DOHH2 (cell line): ENCODE results near the gene NCAM2.

Experiments
- H3F3A ChIP-seq: fragments of 200-600 bp; sonication (generic), shearing (Covaris generic); 2 replicates; pipeline ENCODE4 v1.6.0; 2016; ENCODE audit warnings: antibody characterized with exemption, mild to moderate bottlenecking; ENCODE audit not compliant: control insufficient read depth, insufficient read depth
- H3K27ac ChIP-seq: fragments of 200-600 bp; sonication (generic); 2 replicates; pipeline ENCODE4 v1.5.1; 2014; ENCODE audit warnings: low read depth, mild to moderate bottlenecking, low read length, moderate library complexity
- H3K27me3 ChIP-seq: fragments of 200-600 bp; sonication (generic); 2 replicates; pipeline ENCODE4 v1.6.1; 2014; ENCODE audit warnings: mild to moderate bottlenecking, low read length, mixed read lengths; ENCODE audit not compliant: control insufficient read depth
- H3K36me3 ChIP-seq: fragments of 200-600 bp; sonication (generic); 2 replicates; pipeline ENCODE4 v1.6.1; 2014; ENCODE audit warnings: mild to moderate bottlenecking, low read length, moderate library complexity, mixed read lengths; ENCODE audit not compliant: control insufficient read depth
- H3K4me1 ChIP-seq: fragments of 200-600 bp; sonication (generic); 2 replicates; pipeline ENCODE4 v1.6.1; 2014; ENCODE audit warnings: mild to moderate bottlenecking, low read length, mixed read lengths; ENCODE audit not compliant: control insufficient read depth
- H3K4me2 ChIP-seq: fragments of 200-600 bp; sonication (generic); 2 replicates; pipeline ENCODE4 v1.6.0; 2014; ENCODE audit warnings: mild to moderate bottlenecking, low read length, moderate library complexity
- H3K4me3 ChIP-seq: fragments of 200-600 bp; sonication (generic); 2 replicates; pipeline ENCODE4 v1.5.1; 2014; ENCODE audit warnings: mild to moderate bottlenecking, low read length, mixed read lengths
- H3K79me2 ChIP-seq: fragments of 200-600 bp; sonication (generic); 2 replicates; pipeline ENCODE4 v1.6.1; 2014; ENCODE audit warnings: mild to moderate bottlenecking, low read length, mixed read lengths; ENCODE audit not compliant: control insufficient read depth
- H3K9me2 ChIP-seq: fragments of 200-600 bp; sonication (generic); replicated peaks from 2 replicates; pipeline ENCODE4 v1.6.1; 2014; ENCODE audit warnings: mild to moderate bottlenecking, low read length, mixed read lengths; ENCODE audit not compliant: control insufficient read depth
- H3K9me3 ChIP-seq: fragments of 200-600 bp; sonication (generic); 2 replicates; pipeline ENCODE4 v1.6.1; 2014; ENCODE audit warnings: antibody characterized with exemption, low read length, mixed read lengths; ENCODE audit not compliant: control insufficient read depth, insufficient read depth
- H4K20me1 ChIP-seq: fragments of 200-600 bp; sonication (generic); 2 replicates; pipeline ENCODE4 v1.6.0; 2014; ENCODE audit warnings: low read depth, mild to moderate bottlenecking, antibody characterized with exemption, low read length, moderate library complexity; ENCODE audit not compliant: control insufficient read depth, insufficient read depth
- EZH2phosphoT487 ChIP-seq: fragments of 200-600 bp; sonication (generic); IDR thresholded peaks from 2 replicates; pipeline ENCODE4 v1.6.1; 2017; ENCODE audit warnings: borderline replicate concordance, mild to moderate bottlenecking, antibody characterized with exemption, low read length, moderate library complexity, mixed read lengths
- TF ChIP-seq, protein P1 (sequence below): fragments of 200-600 bp; sonication (generic); IDR thresholded peaks from one replicate; pipeline ENCODE4 v1.5.1; 2014; ENCODE audit warnings: antibody characterized with exemption, mild to moderate bottlenecking, low read depth, low read length; ENCODE audit not compliant: poor library complexity, severe bottlenecking

Gene NCAM2

DNA sequence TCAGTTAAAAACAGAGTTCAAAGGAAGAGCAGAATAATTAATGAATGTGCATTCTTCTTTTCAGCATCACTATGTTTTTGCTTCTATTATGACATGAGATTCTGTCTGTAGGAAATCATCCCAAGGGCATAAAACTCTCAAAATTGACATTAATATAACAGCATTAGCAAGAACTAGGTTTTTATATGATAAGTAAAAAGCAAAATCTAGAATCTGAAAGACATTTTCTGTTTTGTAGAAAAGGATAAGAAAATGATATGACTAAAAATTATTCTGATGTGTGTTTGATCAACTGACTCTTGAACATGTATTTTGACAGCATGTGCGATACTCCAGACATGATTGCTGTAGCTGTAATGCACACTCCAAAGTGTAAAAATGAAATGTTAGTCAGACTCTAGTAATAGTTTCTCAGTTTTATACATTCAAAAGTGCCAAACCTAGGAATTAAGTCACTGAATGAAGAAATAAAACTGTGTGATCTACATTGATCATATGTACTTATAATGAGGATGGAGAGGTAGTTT lies 197.3 kb downstream of the NCAM2 start:
- H3K4me2 ChIP-seq: no peak overlapping the region
- no peaks in the 10 kb centered on the region for H3K27me3 ChIP-seq
- H3K79me2 ChIP-seq: no peaks in the 10 kb centered on the region
- H3K4me1 ChIP-seq: no peaks in the 10 kb centered on the region
- TF ChIP-seq EZH2phosphoT487: no peak
- TF ChIP-seq, protein P1, sequence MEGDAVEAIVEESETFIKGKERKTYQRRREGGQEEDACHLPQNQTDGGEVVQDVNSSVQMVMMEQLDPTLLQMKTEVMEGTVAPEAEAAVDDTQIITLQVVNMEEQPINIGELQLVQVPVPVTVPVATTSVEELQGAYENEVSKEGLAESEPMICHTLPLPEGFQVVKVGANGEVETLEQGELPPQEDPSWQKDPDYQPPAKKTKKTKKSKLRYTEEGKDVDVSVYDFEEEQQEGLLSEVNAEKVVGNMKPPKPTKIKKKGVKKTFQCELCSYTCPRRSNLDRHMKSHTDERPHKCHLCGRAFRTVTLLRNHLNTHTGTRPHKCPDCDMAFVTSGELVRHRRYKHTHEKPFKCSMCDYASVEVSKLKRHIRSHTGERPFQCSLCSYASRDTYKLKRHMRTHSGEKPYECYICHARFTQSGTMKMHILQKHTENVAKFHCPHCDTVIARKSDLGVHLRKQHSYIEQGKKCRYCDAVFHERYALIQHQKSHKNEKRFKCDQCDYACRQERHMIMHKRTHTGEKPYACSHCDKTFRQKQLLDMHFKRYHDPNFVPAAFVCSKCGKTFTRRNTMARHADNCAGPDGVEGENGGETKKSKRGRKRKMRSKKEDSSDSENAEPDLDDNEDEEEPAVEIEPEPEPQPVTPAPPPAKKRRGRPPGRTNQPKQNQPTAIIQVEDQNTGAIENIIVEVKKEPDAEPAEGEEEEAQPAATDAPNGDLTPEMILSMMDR: no peak
- no peaks in the 10 kb centered on the region for H3F3A ChIP-seq
- no peaks in the 10 kb centered on the region for H3K36me3 ChIP-seq
- no peak overlapping the region for H3K4me3 ChIP-seq
- no peaks in the 10 kb centered on the region for H3K9me3 ChIP-seq
- H3K9me2 ChIP-seq: no peaks in the 10 kb centered on the region
- H3K27ac ChIP-seq: no peak overlapping the region
- no peaks in the 10 kb centered on the region for H4K20me1 ChIP-seq

DNA sequence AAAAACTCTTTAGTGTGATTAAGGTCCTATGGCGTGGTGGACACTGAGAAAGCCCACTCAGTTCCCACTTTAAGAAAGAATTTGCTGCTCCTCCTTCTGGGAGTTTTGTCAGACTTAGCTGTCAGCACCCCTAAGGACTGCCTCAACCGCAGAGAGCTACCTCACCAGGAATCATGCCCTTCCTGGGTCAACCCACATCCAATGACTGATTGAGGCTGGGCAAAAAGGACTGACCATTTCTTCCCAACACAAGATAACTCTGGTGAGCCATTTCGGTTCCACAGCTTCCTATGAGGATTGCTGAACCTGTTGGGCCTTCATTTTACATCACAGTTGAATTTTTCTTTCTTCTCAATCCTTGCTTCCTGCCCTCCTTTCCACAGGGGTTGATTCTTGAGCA lies 197.9 kb downstream of the NCAM2 start:
- Histone ChIP-seq H3K36me3 (no peaks in the 10 kb centered on the region), H3K9me3 (no peaks in the 10 kb centered on the region), H3K4me3 (no peak overlapping the region), H3K4me2 (no peak overlapping the region), H3K79me2 (no peaks in the 10 kb centered on the region), H4K20me1 (no peaks in the 10 kb centered on the region), H3K9me2 (no peaks in the 10 kb centered on the region), H3K27ac (no peak overlapping the region), H3K27me3 (no peaks in the 10 kb centered on the region), H3F3A (no peaks in the 10 kb centered on the region), H3K4me1 (no peaks in the 10 kb centered on the region)
- TF ChIP-seq EZH2phosphoT487: no peak
- TF ChIP-seq, protein P1: no peak

DNA sequence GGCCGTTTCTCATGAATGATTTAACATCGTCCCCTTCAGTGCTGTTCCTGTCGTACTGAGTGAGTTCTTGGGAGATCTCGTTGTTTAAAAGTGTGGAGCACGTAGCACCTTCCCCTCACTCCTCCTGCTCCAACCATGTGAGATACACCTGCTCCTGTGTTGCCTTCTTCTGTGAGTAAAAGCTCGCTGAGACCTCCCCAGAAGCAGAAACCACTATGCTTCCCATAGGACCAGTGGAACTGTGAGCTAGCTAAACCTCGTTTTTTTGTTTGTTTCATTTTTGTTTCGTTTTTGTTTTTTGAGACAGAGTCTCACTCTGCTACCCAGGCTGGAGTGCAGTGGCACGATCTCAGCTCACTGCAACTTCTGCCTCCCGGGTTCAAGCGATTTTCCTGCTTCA lies 198.6 kb downstream of the NCAM2 start:
- H3K4me1 ChIP-seq: no peaks in the 10 kb centered on the region
- no peaks in the 10 kb centered on the region for H3K36me3 ChIP-seq
- H3F3A ChIP-seq: no peaks in the 10 kb centered on the region
- no peaks in the 10 kb centered on the region for H3K9me2 ChIP-seq
- H3K9me3 ChIP-seq: no peaks in the 10 kb centered on the region
- no peak overlapping the region for H3K4me3 ChIP-seq
- no peak overlapping the region for H3K4me2 ChIP-seq
- no peaks in the 10 kb centered on the region for H3K79me2 ChIP-seq
- H4K20me1 ChIP-seq: no peaks in the 10 kb centered on the region
- no peak overlapping the region for H3K27ac ChIP-seq
- no peaks in the 10 kb centered on the region for H3K27me3 ChIP-seq
- TF ChIP-seq, protein P1: no peak
- no peak for TF ChIP-seq EZH2phosphoT487
